Measurements from ENCODE around the gene CNTNAP5.

CNTNAP5 gene

GRCh38 chr2:124025171-124025580 lies at the start of gene CNTNAP5:
Gene CNTNAP5, plus strand, starts transcription at chr2:124025287. Its CDS starts 364 bp downstream, at chr2:124025651.
- no peak for DNase-seq (ENCODE audit: insufficient read length, low spot score)
- FAIRE-seq: no peak

DNA sequence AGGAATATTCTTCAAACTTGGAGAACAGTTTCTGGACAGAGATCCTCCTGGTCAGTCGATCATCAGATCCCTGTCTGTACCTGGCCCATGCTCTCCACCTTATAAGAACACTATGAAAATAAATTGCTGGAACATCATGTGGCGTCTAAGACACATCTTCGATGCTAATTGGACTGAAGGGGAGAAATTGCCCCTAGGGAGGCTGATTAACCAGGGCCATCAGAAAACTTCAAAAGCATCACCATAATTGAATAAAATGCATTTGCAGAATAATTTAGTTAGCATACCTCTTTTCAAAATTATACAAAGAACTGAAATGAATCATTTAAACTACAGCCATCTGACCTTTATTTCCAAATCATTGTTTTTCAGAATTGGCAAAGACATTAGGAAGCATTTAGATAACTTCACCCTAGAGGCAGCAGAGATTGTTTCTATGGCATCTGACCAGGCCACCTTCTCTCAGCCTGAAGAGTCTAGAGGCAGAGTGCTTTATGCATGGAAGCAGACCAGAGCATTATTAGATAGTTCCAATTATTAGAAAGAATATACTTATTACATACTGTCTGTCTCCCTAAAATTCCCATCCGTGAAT lies 48.9 kb upstream of the CNTNAP5 start:
- DNase-seq (ENCODE audit: insufficient read length, low spot score) (no peak), FAIRE-seq (no peak)

DNA sequence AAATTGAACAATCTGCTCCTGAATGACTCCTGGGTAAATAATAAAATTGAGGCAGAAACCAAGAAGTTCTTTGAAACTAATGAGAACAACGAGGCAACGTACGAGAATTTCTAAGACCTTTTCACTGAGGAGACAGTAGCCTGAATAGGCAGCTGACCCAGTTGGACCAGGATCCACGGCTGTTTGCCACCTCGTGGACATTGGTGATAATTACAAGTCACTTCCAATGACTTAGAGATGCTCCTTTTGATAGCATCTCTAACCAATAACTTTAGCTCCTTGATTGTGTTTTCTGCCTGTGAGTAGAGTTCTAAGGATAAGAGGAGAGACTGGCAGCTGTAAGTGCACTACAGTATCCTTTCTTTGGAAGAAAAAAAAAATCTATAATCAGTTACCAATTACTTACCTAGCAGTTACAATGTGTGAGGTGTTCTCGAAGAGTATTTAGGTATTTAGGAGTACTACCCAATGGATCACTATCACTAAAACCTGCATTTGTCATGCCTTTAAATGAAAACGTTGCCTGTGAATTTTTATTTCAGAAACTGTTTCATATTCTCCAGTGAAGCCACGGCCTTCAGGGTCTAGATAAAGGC lies 31.3 kb upstream of the CNTNAP5 start:
- DNase-seq (ENCODE audit: insufficient read length, low spot score): peak; percentile 1
- FAIRE-seq: peak; percentile 58

DNA sequence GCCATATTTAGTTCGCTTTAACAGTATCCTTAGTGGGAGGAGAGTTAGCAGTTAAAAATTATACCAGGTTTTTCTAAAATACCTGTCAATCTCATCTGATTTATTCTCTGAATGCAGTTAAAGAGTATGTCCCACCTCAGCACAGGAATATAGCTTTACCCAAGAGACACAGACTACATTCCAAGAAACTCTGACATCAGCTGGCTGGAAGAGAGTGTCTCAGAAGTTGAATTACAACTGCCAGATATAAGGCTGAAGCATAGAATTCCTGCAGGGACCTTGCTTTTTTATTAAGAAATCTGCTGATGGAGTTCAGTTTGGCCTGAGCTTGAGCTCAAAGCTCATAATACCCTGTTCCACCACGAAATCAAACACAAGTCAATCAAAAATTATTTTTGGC lies 25.4 kb upstream of the CNTNAP5 start:
- FAIRE-seq: no peak
- DNase-seq (ENCODE audit: insufficient read length, low spot score): no peak

GRCh38 chr2:124001696-124002430 lies 23.2 kb upstream of the CNTNAP5 start:
- DNase-seq (ENCODE audit: insufficient read length, low spot score) (no peak), FAIRE-seq (no peak)

DNA sequence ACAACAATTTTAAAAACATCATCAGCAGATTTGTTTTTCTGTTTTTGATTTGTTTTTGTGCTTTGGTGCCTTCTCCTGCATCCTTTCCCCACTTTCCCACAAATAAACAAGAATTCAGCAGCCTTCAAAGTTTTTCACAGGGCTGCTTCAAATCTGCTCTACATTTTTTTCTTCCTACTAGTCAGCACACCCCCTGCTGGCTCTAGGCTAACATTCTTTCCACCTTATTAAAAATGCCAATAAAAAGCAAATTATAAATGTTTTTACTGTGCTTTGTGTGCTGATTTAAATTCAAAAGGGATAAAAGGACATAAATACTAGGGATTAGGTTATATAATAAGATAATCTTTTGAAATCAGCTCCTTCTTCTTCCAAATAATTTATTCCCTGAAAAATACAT lies 6.2 kb upstream of the CNTNAP5 start:
- no peak for FAIRE-seq
- DNase-seq (ENCODE audit: insufficient read length, low spot score): no peak

DNA sequence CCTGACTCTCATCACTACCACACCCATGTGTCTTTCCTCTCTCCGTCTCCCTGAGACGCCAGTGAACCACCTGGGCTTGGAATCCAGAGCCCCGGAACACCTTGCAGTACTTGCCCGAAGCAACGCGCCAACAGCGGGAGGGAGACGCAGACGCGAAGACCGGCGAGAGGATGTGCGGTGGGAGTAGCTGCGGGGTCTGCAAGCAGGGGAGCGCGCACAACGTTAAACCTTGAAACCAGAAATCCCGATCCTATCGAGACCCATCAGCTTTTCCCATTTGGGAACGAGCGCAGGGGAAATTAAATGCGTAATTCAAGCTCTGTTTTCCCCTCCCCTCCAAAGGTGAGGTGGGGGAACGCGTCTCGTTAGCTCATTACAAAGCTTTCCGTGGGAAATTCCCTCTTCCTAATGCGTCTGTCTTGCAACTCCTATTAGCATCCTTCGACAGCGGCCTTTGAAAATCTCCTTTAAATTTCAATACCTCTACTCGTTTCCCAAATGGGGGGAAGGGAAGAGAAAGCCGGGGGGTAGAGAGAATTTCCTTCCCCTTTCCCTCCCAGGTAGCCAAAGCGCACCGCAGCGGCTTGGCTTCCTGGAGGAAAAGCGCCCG lies 421 bp upstream of the CNTNAP5 start:
- FAIRE-seq (no peak), DNase-seq (ENCODE audit: insufficient read length, low spot score) (no peak)

DNA sequence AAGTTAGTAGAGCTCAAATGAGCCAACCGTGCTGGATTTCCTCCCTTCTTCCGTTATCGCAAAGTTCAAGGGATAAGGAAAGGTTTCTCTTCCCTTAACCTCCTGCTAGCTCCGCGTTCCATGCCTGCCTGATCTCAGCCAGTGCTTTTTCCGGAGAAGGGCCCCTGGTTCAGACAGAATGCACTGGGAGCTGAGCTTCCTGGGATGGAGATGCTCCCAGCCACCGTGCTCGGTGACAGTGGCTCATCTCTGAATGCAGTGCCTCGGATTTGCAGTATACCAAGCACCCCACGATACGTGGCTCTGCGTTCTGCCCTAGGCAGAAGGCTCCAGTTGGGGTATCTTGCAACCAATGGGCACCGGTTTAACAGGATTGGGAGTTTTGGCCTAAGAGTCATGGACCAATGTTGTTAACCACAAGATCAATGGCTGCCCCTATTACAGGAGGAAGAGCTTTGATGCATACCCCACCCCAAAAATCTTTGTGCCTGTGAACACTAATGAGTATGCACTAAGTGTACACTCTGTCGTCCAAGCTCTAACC lies 876 bp downstream of the CNTNAP5 start:
- FAIRE-seq (no peak), DNase-seq (ENCODE audit: insufficient read length, low spot score) (no peak)

GRCh38 chr2:124026503-124026902 lies 1.4 kb downstream of the CNTNAP5 start:
- DNase-seq (ENCODE audit: insufficient read length, low spot score) (no peak), FAIRE-seq (no peak)

DNA sequence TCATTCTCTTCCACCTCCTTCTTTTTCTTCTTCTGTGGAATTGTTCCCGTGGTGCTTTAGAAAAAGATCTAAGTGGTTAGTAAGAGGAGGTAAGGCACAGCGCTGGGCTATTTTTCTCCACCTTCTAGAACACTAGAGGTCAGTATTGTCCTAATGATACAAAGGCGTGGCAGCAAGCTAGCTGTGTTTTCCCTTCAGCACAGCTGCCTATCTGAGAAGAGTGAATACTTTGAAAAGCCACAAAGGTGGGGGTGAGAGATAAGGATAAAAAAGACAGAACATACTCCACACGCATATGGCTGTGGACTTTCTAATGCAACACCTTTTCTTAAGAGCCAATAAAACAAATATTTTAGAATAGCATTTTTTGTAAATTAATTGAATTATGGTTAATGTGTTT lies 2.1 kb downstream of the CNTNAP5 start:
- DNase-seq (ENCODE audit: insufficient read length, low spot score) (peak; percentile 27), FAIRE-seq (peak; percentile 14)

DNA sequence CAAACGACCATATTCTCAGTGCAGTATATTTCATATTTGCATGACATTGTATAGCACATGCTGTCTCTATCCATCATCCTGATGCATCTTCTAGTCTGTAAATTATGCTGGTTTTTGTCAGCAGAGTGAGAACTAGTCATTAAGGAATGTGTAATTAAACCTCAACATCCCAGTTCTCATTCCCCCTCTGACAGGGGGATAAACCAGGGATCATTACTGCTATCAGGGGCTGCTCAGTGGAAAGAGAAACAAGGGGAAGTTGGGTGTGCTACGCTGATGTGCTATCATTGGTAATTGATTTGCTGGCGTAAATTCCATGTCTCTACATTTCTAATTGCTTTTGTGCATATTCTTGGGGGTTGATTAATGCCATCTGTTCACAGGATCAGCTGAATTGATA lies 7.7 kb downstream of the CNTNAP5 start:
- FAIRE-seq (no peak), DNase-seq (ENCODE audit: insufficient read length, low spot score) (no peak)

DNA sequence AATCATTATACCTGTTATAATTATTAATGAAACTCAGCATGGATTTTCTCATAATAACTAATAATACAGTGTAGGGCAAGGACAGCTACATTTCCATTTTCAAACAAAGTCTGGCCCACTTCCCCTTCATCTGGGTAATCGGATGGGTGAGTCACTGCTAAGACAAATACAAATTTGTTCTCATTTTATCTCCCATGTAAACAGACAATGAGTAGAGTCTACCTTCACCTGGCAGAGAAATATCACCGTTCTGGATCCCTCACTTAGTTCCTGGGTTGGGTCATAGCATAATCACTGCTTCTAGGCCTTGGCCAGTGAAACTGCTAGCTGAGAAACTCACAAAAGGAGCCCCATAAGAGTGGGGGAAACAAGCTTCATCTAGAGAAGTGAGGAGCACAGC lies 9.2 kb downstream of the CNTNAP5 start:
- no peak for FAIRE-seq
- DNase-seq (ENCODE audit: insufficient read length, low spot score): no peak

- no peak for FAIRE-seq
- DNase-seq (ENCODE audit: insufficient read length, low spot score): no peak
Measured at GRCh38 chr2:124035001-124035400, 9.9 kb downstream of the CNTNAP5 start.

DNA sequence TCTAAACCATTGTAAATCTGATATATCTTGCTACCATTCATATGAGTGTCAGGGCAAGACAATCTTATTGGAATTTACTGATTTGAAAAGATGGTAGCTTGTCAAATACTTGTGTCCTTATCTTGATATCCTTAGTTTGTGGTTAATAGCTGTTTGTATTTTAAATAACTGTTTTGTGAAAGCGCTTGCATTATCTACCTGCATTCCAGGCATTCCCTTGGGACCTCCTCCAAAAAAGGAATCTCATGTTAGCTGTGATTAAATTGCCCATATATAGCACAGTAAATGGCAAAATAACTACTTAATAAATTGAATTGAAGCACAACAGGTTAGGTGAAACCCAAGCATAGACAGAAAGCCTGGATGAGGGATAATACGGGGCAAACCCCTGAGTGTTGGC lies 13.9 kb downstream of the CNTNAP5 start:
- no peak for FAIRE-seq
- no peak for DNase-seq (ENCODE audit: insufficient read length, low spot score)

DNA sequence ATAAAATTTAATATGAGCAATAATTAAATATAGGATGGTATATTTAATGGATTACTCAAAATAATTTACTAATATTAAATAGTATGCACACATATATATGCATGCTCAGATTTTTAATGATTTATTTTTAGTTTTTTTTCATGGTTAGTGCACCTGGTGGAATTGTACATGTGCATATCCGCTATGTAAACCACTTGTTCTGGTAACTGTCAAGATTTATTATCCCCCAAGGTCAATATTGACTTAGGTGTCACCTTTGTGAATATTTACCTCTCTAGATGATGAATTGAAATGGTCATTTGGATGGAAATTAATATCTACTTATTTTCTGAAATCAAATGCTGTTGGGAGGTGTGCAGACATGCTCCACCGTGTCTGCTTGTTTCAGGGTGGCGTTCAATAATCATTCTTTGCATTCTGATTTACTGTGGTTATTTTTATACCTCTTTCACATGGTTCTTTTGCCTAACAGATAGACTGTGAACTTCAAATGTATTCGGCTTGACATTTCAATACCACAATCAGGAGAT lies 14.7 kb downstream of the CNTNAP5 start:
- no peak for DNase-seq (ENCODE audit: insufficient read length, low spot score)
- no peak for FAIRE-seq

DNA sequence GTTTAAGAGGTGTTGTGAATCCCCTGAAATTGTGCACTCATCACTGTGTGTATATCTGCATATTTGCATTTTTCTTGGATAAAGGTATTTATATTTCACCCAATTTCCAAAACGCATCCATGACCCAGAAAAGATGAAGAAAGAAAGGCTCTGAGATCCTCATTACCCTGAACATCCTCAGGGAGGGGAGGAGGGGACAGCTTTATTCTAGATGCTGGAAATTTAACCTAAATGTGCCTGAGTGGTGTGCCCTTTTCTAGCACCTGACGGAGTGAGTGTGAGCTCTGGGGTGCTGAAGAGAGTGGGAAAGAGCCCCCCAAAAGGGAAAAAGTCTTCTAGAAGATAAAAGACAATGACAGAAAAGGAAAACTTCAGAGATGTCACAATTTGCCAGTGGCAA lies 20.8 kb downstream of the CNTNAP5 start:
- FAIRE-seq (no peak), DNase-seq (ENCODE audit: insufficient read length, low spot score) (no peak)

DNA sequence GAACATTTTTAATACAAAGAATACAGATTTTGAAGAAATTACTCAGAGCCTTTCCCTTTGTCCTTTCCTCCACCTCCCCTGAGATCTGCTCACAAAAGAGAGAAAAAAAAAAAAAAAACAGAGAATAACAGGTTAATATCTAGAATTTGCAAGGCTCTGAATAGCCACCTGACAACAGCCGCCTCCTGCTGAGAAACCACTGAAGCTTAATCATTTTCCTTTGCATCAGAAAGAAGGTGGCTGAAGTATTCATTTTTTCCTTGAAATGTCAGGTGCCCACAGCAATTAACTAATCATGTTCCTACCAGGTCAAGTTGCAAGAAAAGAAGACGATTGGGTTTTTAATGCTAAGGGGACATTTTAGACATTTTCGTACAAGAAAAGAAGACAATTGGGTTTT lies 21.2 kb downstream of the CNTNAP5 start:
- DNase-seq (ENCODE audit: insufficient read length, low spot score) (no peak), FAIRE-seq (no peak)

- FAIRE-seq (no peak), DNase-seq (ENCODE audit: insufficient read length, low spot score) (no peak)
Measured at GRCh38 chr2:124048102-124048501, 23.0 kb downstream of the CNTNAP5 start.

DNA sequence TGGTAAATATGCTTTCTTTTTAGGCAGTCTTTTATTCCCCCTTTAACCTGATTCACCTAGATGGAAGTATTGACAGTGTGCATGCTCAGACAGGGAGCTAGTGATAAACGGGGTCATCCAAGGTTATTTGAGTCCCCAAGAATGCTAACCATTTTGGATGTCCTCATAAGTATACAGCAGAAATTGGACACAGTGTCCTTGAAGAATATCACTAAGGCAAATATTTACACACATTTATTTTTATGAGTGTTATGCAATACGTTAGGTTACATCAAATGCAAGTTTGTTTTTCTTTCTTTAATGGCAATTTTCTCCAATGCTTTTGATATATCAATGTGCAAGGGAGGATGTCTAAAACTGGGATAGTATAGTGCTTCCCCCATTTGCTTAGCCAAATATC lies 23.6 kb downstream of the CNTNAP5 start:
- DNase-seq (ENCODE audit: insufficient read length, low spot score) (no peak), FAIRE-seq (no peak)

DNA sequence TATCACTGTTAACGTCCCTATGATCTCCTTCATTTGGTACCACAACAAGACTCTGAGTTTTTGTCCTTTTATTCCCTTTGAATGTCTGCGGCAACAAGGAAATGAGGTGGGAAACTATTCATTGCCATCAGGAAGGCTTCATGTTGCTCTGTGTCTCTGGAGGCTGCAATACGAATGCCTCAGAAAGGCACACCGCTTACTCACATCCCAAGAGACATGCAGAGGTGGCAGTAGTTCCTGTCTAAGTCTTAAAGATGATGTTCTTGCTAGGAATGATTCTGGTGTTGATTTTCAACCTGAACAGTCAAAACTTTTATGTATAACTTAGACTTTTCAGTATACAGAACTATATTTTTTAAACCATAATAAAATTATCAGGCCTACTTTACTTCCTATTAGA lies 24.0 kb downstream of the CNTNAP5 start:
- no peak for FAIRE-seq
- DNase-seq (ENCODE audit: insufficient read length, low spot score): no peak

- DNase-seq (ENCODE audit: insufficient read length, low spot score): no peak
- no peak for FAIRE-seq
Measured at GRCh38 chr2:124050833-124051497, 25.9 kb downstream of the CNTNAP5 start.

Measured in GM19239 (cell line).